Inflammatory macrophage (primary cell): ENCODE measurements around the gene APH1A.
A peak's percentile ranks its signal among the peaks of the same experiment; 100 is the strongest.
"Not testable (repeated sequence)": the region's sequence is repeated elsewhere in the genome, so short reads cannot be mapped to it uniquely, and the experiment has no call there.

ENCODE experiments used
- DNase-seq, 2 donors: peaks; one replicate each; pipeline ENCODE4 v3.0.0-alpha.2; 2020 to 2022

The APH1A gene

DNA sequence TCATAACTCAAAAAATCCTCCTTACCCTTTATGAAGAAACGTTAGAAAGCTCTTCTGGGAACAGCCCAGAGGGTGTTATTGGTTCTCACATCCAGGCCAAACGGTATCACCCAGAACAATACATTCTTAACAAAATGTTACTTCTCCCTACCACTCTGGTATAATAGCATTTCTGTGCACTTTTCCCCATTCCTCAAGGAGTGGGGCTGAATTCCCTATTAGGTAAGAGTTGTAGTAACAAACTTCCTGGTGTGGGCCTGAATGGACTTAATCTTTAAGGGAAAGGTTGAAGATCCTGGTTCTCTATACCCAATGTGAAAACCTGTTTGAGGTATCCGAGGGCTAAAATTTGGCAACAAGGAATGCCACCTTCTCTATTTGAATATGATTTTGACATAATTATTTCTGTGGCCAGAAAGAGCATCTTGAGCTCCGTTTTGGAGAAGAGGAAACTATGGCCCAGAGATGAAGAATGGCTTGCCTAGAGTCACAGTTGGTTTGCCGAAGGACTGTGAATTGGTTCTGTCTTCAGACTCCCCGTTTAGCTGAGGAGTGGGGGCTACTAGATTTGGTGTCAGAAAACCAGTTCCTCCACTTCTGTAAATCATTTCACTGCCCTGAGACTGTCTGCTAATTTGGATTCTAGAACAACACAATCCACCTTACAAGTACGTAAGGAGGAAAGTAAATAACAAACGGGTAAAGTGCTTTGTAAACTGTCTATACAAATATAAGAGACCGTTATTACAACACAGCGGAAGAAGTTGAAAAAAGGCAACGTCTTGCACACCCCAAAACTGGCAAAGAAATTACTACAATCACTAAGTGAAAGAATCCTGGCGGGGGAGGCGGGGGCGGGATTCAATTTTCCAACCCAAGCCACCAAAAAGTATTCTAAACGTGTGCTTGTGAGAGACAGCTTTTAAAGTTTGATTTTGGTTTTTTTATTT lies 35.2 kb downstream of the APH1A start:
- peak; percentile 39 to 56 for DNase-seq

DNA sequence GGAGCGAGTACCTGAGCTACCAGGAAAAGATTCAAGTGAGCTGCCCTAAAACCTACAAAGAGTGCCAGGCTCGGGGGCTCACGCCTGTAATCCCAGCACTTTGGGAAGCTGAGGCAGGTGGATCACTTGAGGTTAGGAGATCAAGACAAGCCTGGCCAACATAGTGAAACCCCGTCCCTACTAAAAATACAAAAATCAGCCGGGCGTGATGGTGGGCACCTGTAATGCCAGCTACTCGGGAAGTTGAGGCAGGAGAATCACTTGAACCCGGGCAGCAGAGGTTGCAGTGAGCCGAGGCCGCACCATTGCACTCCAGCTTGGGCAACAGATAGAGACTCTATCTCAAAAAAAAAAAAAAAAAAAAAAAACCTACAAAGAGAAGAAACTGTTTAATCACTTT lies 35.9 kb downstream of the APH1A start:
- not testable (repeated sequence) for DNase-seq

DNA sequence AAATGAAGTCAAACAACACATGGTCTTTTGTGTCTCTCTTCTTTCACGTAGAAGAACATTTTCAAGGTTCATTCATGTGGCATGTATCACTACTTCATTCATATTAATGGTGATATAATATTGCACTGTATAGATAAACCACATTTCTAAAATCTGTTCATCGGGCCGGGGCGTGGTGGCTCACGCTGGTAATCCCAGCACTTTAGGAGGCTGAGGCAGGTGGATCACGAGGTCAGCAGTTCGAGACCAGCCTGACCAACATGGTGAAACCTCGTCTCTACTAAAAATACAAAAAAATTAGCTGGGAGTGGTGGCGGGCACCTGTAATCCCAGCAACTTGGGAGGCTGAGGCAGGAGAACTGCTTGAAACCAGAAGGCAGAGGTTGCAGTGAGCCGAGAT lies 40.6 kb downstream of the APH1A start:
- not testable (repeated sequence) for DNase-seq

DNA sequence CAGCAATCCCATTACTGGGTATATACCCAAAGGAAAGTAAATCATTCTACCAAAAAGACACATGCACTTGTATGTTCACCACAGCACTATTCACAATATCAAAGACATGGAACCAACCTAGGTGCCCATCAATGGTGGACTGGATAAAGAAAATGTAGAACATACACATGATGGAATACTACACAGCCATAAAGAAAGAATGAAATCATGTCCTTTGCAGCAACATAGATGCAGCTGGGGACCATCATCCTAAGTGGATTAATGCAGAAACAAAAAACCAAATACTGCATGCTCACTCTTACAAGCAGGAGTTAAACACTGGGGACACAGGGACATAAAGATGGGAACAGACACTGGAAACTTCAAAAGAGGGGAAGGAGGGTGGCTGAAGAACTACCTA lies 41.6 kb downstream of the APH1A start:
- no peak for DNase-seq

DNA sequence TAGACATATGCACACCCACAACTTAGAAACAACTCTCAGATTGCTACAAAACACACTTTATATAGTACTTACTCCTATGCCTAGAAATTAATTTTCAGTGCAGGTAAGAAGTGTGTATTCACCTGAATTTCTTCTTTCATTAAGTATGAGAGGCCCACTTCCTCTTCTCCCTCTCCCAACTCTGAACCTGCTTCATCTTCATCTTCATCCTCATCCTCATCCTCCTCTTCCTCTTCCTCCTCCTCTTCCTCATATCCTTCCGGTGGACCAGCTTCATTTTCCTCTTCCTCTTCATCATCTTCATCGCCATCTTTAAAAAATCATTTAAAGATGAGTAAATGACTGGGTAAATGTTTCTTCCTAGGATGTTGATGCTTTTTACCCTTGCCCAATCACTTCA lies 42.3 kb downstream of the APH1A start:
- no peak for DNase-seq

DNA sequence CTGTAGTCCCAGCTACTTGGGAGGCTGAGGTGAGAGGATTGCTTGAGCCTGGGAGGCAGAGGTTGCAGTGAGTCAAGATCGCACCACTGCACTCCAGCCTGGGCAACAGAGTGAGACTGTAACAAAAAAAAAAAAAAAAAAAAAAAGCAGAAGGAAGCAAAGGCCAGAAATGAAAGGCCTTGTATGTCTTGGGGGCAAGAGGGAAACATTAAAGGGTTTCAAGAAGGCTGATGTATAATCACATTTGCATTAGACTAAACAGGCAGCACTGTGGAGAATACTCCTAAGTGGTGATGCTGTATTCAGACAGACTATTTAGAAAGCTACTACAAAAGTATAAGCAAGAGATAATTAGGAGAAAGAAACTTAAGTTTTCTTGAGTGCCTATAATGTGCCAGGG lies 43.3 kb downstream of the APH1A start:
- no peak for DNase-seq

DNA sequence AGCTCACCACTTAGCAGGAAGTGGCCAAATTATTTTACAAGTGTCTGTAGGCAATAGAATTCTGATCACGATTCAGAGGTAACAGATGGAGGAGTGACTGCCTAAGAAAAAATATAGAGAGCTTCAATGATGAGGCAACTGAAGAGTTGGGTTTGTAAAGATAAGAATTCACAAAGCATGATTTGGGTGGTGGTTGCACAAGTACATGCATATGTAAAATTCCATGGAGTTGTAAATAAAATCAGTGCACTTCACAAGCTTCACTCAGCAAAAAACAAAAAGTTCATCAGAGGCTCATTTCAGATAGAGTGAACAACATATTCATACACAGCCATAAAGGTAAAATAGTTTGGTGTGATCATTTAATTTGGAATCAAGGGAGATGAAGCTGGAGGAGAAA lies 43.8 kb downstream of the APH1A start:
- DNase-seq, result no peak

DNA sequence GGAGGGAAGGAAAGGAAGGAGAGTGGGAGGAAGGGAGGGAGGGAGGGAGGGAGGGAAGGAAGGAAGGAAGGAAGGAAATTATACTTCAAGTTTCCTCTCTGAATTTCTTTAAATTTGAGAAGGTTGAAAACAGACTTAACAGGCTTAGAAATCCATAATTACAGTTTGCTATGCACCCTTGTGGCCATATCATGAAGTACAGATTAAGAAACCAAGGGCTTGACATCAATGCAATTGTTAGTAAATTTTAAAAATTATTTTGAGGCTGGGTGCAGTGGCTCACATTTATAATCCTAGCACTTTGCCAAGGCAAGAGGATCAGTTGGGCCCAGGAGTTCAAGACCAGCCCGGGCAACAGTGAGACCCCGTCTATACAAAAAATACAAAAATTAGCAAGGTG lies 47.3 kb downstream of the APH1A start:
- peak; percentile 11 to 40 for DNase-seq

DNA sequence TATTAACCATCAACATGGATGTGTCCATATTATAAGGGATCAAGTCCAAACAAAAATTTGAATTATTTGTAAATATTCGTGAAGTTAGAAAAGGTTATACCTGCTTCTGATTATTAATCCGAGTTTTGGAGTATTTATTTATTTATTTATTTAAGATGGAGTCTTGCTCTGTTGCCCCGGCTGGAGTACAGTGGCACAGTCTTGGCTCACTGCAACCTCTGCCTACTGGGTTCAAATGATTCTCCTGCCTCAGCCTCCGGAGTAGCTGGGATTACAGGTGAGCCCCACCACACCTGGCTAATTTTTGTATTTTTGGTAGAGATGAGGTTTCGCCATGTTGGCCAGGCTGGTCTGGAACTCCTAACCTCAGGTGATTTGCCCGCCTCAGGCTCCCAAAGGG lies 53.0 kb downstream of the APH1A start:
- DNase-seq, result not testable (repeated sequence)
